Neural progenitor cell (in vitro differentiated cells): Measurements from ENCODE around the gene PEPD.

ENCODE experiments used
- CTCF ChIP-seq: fragments of 200-600 bp; sonication (generic); IDR thresholded peaks from 2 replicates; pipeline ENCODE4 v1.5.1; 2017; ENCODE audit warnings: antibody characterized with exemption, mild to moderate bottlenecking
- EZH2 ChIP-seq: fragments of 200-600 bp; sonication (generic); IDR thresholded peaks from 2 replicates; pipeline ENCODE4 v1.6.1; 2017; ENCODE audit warnings: antibody characterized with exemption, mild to moderate bottlenecking, moderate library complexity
- EZH2phosphoT487 ChIP-seq: fragments of 200-600 bp; sonication (generic); IDR thresholded peaks from 2 replicates; pipeline ENCODE4 v1.6.1; 2017; ENCODE audit warnings: antibody characterized with exemption

- TF ChIP-seq CTCF = no peak
- TF ChIP-seq EZH2 = no peak
- TF ChIP-seq EZH2phosphoT487 = no peak
These were observed 134.0 kb downstream of the PEPD start for GRCh38 chr19:33387351-33388230.
